Measurements from ENCODE around the gene SLC45A3. TPM values are rescaled to one million over a fixed set of nuclear protein-coding genes. Genes with fewer than 3 reads are reported as not detected.

SLC45A3 gene
- polyA plus RNA-seq, 1 donor: 8.8 TPM

Other genes starting within 250 kb of the SLC45A3 start
- 3.6 TPM for gene BLACAT1, start 224.5 kb downstream of the SLC45A3 start, polyA plus RNA-seq (ENCODE audit: insufficient read length)
- gene CDK18, start 175.8 kb downstream of the SLC45A3 start, polyA plus RNA-seq (ENCODE audit: insufficient read length): 27.1 TPM
- 26.8 TPM for gene ELK4, start 48.5 kb downstream of the SLC45A3 start, polyA plus RNA-seq (ENCODE audit: insufficient read length)
- 483 TPM for gene NUCKS1, start 69.7 kb upstream of the SLC45A3 start, polyA plus RNA-seq (ENCODE audit: insufficient read length)
- 38.9 TPM for gene RAB29, start 95.0 kb upstream of the SLC45A3 start, polyA plus RNA-seq (ENCODE audit: insufficient read length)
- gene SLC41A1, start 132.7 kb upstream of the SLC45A3 start, polyA plus RNA-seq (ENCODE audit: insufficient read length): 35.4 TPM
- gene PM20D1, start 169.6 kb upstream of the SLC45A3 start, polyA plus RNA-seq (ENCODE audit: insufficient read length): 0.88 TPM

All from left kidney (tissue), 1 donor.